ENCODE results near the gene UMODL1.

DNA sequence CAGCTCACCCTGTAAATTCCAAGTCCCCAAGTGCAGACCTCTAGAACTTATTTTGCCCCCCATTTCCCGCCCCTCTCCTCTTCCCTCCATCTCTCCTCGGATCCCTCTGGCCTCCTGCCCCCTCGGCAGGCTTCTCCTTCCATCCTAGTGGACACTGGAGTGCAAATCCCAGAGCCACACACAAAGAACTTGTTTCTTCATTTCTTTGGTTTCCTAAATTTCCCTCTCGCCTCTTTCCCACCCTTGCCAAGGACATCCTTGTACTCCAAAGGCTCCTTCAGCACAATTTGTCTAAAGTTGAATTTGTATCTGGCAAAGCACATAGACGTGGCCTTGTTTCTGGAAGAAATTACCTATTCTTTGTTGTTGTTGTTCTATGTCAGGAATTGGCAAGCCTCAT is 17.5 kb downstream of the UMODL1 start:
- TF ChIP-seq, protein P1, sequence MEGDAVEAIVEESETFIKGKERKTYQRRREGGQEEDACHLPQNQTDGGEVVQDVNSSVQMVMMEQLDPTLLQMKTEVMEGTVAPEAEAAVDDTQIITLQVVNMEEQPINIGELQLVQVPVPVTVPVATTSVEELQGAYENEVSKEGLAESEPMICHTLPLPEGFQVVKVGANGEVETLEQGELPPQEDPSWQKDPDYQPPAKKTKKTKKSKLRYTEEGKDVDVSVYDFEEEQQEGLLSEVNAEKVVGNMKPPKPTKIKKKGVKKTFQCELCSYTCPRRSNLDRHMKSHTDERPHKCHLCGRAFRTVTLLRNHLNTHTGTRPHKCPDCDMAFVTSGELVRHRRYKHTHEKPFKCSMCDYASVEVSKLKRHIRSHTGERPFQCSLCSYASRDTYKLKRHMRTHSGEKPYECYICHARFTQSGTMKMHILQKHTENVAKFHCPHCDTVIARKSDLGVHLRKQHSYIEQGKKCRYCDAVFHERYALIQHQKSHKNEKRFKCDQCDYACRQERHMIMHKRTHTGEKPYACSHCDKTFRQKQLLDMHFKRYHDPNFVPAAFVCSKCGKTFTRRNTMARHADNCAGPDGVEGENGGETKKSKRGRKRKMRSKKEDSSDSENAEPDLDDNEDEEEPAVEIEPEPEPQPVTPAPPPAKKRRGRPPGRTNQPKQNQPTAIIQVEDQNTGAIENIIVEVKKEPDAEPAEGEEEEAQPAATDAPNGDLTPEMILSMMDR (IDR thresholded peaks at IDR 0.05; ENCODE audit: extremely low read depth in 1 of 2, insufficient read depth in 1 of 2, low read depth in 1 of 2, low read length in 2 of 2) = no peak
- no peak for TF ChIP-seq EZH2 (IDR thresholded peaks at IDR 0.05; ENCODE audit: borderline replicate concordance, low read depth, low read length, severe bottlenecking)
- TF ChIP-seq POLR2AphosphoS5 (IDR thresholded peaks at IDR 0.05; ENCODE audit: insufficient read depth, low read depth, low read length) = no peak
- no peak for TF ChIP-seq JUN (IDR thresholded peaks at IDR 0.05; ENCODE audit: borderline replicate concordance, insufficient read depth, insufficient read length, low read depth)
- no peak for TF ChIP-seq POLR2A (IDR thresholded peaks at IDR 0.05; ENCODE audit: low read depth, low read length)
- TF ChIP-seq, protein P2, sequence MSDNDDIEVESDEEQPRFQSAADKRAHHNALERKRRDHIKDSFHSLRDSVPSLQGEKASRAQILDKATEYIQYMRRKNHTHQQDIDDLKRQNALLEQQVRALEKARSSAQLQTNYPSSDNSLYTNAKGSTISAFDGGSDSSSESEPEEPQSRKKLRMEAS (IDR thresholded peaks at IDR 0.05; ENCODE audit: insufficient read depth, insufficient read length) = no peak
- TF ChIP-seq FOS (IDR thresholded peaks at IDR 0.05; ENCODE audit: borderline replicate concordance, insufficient read depth, low read length) = no peak
- no peak for TF ChIP-seq MYC (IDR thresholded peaks at IDR 0.05; ENCODE audit: low read depth, low read length)

All from endothelial cell of umbilical vein (primary cell).